Ascending aorta (tissue), 2 donors: Measurements from ENCODE around the gene LHFPL6. TPM values are rescaled to one million over a fixed set of nuclear protein-coding genes. Genes with fewer than 3 reads are reported as not detected.

Source experiments
- DNase-seq, 2 donors: peaks; one replicate each; pipeline ENCODE4 v3.0.0-alpha.2; 2019; ENCODE audit warnings: low spot score in 2 of 2
- H3K27ac ChIP-seq, 2 donors: fragments of 200-600 bp; sonication (generic); one replicate each; pipeline ENCODE4 v1.5.1; 2016 to 2017; ENCODE audit warnings: mild to moderate bottlenecking in 1 of 2
- H3K27me3 ChIP-seq: fragments of 200-600 bp; sonication (generic); one replicate; pipeline ENCODE4 v1.5.1; 2017
- H3K36me3 ChIP-seq, 2 donors: fragments of 200-600 bp; sonication (generic); one replicate each; pipeline ENCODE4 v1.5.1; 2016
- H3K4me1 ChIP-seq, 2 donors: fragments of 200-600 bp; sonication (generic); one replicate each; pipeline ENCODE4 v1.5.1; 2016 to 2017; ENCODE audit warnings: mild to moderate bottlenecking in 1 of 2
- H3K4me3 ChIP-seq, 2 donors: fragments of 200-600 bp; sonication (generic); one replicate each; pipeline ENCODE4 v1.5.1; 2016 to 2017; ENCODE audit warnings: mild to moderate bottlenecking in 1 of 2
- H3K9me3 ChIP-seq, 2 donors: fragments of 200-600 bp; sonication (generic); one replicate each; pipeline ENCODE4 v1.5.1; 2016
- intact Hi-C: fragments of 100-400 bp; cut with DNase I; formaldehyde crosslinking; loops from one replicate; pipeline ENCODE4 v1.15.1; 2023
- total RNA-seq: library from RNA; depleted of rRNA; stranded (reverse); fragments of >200 nt; gene quantifications from one replicate; pipeline ENCODE4 v1.1.0, GENCODE V29; 2016
- TF ChIP-seq, protein P1 (sequence below), 3 experiments: fragments of 200-600 bp in 2 of 3; fragments of 450-650 bp in 1 of 3; sonication (generic) in 2 of 3; IDR thresholded peaks; one replicate each; pipeline ENCODE4 v1.5.1; 2016 to 2019; ENCODE audit warnings: antibody characterized with exemption in 3 of 3, mild to moderate bottlenecking in 1 of 3, moderate library complexity in 1 of 3

The LHFPL6 gene
- total RNA-seq, 1 donor from 2014 or later: 69.4 TPM

DNA sequence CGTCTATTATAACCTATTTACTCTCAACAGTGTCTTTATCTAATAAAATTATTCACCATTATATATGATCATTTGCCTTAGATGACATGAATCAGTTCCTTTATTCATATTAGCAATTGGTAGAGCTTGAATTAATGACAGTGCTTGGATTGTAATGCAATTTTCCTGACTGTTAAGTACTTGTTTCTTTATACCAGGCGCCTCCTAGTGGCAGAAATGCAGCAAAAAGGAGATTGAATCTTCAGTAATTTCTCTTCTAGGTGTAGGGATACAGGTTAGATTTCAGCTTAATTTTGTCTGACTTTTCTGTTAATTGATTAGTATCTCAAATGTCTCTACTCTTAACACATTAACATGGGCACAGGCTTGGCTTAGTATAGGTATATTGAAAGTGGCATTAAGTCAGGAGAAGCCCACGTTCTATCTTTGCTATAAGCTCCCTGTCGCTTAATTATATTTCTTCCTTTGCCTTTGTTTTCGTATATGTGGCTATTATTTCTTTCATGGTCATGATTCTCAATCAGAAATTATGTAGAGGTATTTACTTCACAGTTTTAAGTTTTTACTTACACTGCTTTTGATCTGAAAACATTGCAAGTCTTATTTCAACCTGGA is 9.1 kb upstream of the LHFPL6 start:
- Histone ChIP-seq H3K4me1 (no peaks in the 10 kb centered on the region), H3K9me3 (no peaks in the 10 kb centered on the region), H3K27me3 (no peaks in the 10 kb centered on the region), H3K4me3 (no peak overlapping the region), H3K36me3 (no peaks in the 10 kb centered on the region), H3K27ac (no peak overlapping the region)
- intact Hi-C loops: loop anchor here (1.0 to 5.0 kb wide), 2 partner anchors 467 to 575 kb away; partner anchors contain the start of genes NHLRC3 and PROSER1
- peak in 1 of 2 donors; percentile 86 for DNase-seq
- TF ChIP-seq, protein P1, sequence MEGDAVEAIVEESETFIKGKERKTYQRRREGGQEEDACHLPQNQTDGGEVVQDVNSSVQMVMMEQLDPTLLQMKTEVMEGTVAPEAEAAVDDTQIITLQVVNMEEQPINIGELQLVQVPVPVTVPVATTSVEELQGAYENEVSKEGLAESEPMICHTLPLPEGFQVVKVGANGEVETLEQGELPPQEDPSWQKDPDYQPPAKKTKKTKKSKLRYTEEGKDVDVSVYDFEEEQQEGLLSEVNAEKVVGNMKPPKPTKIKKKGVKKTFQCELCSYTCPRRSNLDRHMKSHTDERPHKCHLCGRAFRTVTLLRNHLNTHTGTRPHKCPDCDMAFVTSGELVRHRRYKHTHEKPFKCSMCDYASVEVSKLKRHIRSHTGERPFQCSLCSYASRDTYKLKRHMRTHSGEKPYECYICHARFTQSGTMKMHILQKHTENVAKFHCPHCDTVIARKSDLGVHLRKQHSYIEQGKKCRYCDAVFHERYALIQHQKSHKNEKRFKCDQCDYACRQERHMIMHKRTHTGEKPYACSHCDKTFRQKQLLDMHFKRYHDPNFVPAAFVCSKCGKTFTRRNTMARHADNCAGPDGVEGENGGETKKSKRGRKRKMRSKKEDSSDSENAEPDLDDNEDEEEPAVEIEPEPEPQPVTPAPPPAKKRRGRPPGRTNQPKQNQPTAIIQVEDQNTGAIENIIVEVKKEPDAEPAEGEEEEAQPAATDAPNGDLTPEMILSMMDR (IDR thresholded peaks at IDR 0.05): peak; percentile 52 to 82 (median 76)

DNA sequence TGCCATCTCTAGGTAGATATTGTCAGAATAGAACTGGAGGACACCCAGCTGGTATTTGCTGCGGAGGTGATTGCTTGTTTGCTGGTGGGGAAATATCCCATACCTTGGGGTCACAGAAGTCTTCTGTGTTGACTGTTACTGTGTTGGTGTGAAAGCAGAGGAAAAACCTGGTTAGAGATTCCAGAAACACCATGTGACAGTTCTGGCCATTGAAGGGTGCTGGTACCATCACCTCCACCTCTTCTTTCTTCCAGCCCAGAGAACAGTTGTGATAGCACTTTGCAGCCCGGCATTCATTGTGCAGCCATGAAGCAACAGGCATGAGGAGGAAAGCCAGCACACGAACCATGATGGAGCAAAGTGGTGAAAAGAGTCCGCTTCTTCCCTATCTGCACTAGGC is 4.9 kb upstream of the LHFPL6 start:
- TF ChIP-seq, protein P1 (IDR thresholded peaks at IDR 0.05): no peak
- no peaks in the 10 kb centered on the region for H3K9me3 ChIP-seq
- no peaks in the 10 kb centered on the region for H3K4me1 ChIP-seq
- no peak for DNase-seq
- H3K36me3 ChIP-seq: no peaks in the 10 kb centered on the region
- intact Hi-C loops: no loop called here
- no peaks in the 10 kb centered on the region for H3K27me3 ChIP-seq
- H3K4me3 ChIP-seq: no peak overlapping the region
- no peak overlapping the region for H3K27ac ChIP-seq

DNA sequence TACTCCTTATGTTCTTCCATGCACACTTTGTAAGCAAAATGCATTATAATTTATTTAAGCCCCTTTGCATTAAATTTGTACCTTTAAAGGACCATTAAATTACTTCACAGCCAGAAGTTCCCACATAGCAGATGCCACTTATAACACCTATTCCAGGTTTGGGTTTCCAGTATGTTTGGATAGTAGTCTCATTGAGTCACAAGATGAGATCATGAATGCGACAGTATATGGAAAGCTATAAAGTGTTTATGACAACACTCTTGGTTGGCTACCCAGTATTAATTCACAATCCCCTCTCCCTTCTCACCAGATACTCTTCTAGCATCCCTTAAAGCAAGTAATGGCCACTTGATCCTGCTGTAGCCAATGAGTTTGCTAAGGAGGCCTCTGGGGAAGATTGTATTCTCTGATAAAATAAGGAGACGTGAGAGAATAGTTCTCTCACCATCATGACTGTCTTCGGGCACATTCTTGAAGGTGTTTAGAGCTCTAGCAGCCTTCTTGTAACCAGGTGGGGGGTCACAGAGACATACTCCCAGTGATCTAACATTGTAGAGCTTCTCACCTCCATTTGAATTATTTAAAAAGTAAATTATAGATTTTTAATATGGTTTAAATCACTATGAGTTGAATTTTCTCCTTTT is 2.8 kb upstream of the LHFPL6 start:
- Histone ChIP-seq H3K4me1 (no peaks in the 10 kb centered on the region), H3K27ac (no peak overlapping the region), H3K4me3 (no peak overlapping the region), H3K36me3 (no peaks in the 10 kb centered on the region), H3K9me3 (no peaks in the 10 kb centered on the region), H3K27me3 (no peaks in the 10 kb centered on the region)
- DNase-seq: no peak
- intact Hi-C loops: no loop called here
- TF ChIP-seq, protein P1 (IDR thresholded peaks at IDR 0.05): no peak

DNA sequence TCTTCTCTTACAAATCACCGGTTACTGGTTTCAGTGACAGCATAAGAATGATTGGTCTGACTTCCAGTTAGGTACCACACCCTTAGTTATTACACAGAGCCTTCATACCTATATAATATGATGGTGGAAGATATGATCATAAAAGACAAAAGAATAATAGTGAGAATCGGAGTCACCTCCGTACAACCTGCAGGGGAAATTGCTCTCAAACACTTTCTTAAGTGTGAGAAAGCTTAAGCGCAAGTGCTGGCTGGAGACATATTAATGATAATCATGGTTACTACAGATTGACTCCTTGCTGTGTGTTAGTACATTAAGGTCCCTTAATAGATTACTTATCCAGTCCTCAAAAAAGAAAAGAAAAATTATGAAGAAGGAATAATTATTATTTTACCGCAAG is 1.8 kb upstream of the LHFPL6 start:
- Histone ChIP-seq H3K27me3 (no peaks in the 10 kb centered on the region), H3K27ac (no peak overlapping the region), H3K4me1 (no peaks in the 10 kb centered on the region), H3K9me3 (no peaks in the 10 kb centered on the region), H3K36me3 (no peaks in the 10 kb centered on the region), H3K4me3 (no peak overlapping the region)
- intact Hi-C loops: loop anchor here (5.0 kb wide), 2 partner anchors 77 to 332 kb away; no protein-coding TSS in a partner anchor
- DNase-seq: no peak
- TF ChIP-seq, protein P1 (IDR thresholded peaks at IDR 0.05): no peak

DNA sequence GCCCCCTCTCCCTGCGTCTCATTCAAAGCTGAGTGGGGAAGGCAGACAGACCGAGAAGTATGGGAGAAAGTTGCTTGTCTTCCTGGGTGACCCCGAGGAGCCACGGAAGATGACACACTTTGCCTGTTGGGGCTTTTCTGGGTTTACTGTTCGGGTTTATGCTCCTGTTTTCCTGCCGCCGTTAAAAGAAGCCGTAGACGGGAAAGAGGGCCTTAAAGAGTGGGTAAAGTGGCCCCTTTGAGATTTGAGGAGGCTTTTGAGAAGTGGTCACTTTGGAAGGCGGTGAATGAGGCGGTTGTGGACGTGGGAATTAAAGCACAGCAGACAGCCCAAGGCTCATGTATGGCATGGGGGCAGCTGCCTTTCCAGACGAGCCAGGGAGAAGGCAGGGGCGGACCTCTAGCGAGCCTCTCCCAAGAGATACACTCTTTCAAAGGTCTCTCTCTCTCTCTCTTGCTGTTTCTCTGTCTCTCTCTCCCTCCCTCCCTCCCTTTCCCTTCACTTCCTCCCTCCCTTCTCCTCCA is 493 bp upstream of the LHFPL6 start:
- TF ChIP-seq, protein P1 (IDR thresholded peaks at IDR 0.05): no peak
- Histone ChIP-seq H3K4me1 (peaks cover 0 to 2% of the 10 kb centered on the region in 2 donors), H3K9me3 (no peaks in the 10 kb centered on the region), H3K4me3 (peak overlapping the region; percentile 82 to 92), H3K27me3 (no peaks in the 10 kb centered on the region), H3K27ac (peak overlapping the region; percentile 83 to 85), H3K36me3 (no peaks in the 10 kb centered on the region)
- intact Hi-C loops: loop anchor here (1.0 to 5.0 kb wide), 3 partner anchors 76 to 331 kb away; no protein-coding TSS in a partner anchor
- no peak for DNase-seq
